Stimulated activated CD4-positive, alpha-beta T cell treated with anti-CD3 and anti-CD28 coated beads, Interleukin-12 subunit alpha, Interleukin-12 subunit beta, amount 100 ng/mL, for 4 hours (primary cell): ENCODE data around the gene CCDC69.
A peak's percentile ranks its signal among the peaks of the same experiment; 100 is the strongest.

Experiments
- DNase-seq: peaks from one replicate; pipeline ENCODE4 v3.0.0-alpha.2; 2020

The CCDC69 gene

DNA sequence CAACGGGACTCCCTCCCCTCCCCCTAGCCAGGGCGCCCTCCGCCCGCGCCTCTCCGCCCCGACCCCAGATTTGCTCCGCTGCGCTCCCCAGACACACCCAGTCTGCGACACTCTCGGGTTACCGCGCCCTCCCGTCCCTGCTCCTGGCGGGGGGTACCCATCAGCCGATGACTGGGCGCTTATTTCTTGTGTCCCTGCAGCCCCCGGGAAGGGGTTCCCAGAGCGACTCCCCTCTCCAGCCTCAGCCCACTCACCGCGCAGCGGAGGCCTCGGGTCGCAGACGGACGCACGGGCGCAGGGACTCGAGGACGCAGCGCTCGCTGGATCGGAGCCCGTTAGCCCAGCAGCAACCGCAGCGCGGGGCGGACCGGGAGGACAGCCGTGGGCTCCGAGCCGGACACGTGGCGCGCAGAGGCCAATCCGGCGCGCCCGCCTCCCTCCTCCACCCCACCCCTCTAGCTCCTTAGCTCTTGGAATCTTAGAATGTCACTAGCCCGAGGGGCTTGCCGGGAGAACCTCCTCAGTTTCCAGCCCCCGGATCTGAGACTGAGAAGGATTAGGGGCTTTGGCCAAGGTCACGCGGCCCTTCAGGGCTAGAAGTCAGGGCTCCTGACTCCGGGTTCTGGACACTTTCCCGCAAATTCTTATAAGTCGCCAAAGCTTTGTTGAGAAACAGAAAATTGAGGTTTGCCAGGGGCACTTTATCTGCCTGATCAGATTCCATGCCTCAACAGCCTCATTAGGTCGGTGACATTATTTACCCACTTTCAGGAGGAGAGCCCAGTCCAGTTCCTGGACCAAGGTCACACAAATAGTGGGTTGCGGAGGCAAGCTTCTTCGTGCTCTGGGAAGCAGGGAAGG, 66.2 kb downstream of the CCDC69 start, which contains the start of gene ANXA6:
TSS of gene ANXA6 (minus strand) at position 354 of the 861 bp plus-strand sequence. CDS start 9,878 bp downstream, outside the sequence.
- DNase-seq = peak; percentile 64

DNA sequence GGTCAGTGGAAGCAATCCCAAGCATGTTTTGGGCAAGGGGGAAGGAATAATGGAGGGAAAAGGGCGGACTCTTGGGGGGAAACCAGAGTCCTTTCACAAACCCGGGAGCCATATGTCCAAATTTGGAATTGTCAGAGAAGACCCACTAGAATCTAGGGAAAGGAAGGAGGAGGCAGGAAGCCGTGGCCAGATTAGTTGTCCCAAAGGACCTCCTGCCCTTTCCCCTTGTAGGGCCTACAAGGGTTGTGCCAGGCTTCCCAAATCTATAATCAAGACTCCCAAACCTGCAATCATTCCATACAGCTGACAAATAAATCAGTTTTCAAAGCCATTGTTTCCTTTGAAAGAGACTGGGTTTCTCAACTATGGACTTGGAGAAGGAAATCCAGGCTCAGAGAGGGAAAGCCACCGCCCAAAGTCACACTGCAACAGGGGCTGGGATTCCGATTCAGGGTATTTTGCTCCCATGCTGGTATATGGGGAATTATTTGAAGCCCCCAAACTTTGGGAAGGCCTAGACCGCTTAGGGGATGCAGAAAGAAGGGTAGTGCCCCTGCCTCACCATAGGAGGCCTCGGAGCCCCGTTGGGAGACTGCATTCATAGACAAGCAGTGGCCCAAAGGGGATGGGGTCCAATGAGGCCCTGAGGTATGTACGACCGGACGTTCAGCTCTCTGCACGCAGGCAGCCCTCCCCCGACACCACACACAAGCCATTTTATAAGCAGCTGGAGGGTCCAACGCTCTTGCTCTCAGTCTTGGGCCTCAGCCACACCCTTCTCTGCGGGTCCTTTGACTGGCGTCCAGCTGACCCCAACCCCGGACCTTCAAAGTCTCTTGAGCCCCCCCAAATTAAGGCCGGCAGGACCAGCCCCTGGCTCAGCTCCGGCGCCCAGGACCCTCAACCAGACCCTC, 67.1 kb downstream of the CCDC69 start:
- no peak for DNase-seq

GRCh38 chr5:151155775-151156506, 68.0 kb downstream of the CCDC69 start:
- DNase-seq = no peak

- peak; percentile 38 for DNase-seq
Measured at GRCh38 chr5:151154931-151155774, 68.7 kb downstream of the CCDC69 start.

- no peak for DNase-seq
Measured at GRCh38 chr5:151153766-151154272, 70.1 kb downstream of the CCDC69 start.

GRCh38 chr5:151153300-151153699, 70.6 kb downstream of the CCDC69 start:
- DNase-seq = no peak

- DNase-seq = no peak
Measured at GRCh38 chr5:151151793-151152192, 72.1 kb downstream of the CCDC69 start.

- DNase-seq = no peak
Measured at GRCh38 chr5:151151263-151151660, 72.6 kb downstream of the CCDC69 start.

- peak; percentile 38 for DNase-seq
Measured at GRCh38 chr5:151150471-151151262, 73.2 kb downstream of the CCDC69 start.

DNA sequence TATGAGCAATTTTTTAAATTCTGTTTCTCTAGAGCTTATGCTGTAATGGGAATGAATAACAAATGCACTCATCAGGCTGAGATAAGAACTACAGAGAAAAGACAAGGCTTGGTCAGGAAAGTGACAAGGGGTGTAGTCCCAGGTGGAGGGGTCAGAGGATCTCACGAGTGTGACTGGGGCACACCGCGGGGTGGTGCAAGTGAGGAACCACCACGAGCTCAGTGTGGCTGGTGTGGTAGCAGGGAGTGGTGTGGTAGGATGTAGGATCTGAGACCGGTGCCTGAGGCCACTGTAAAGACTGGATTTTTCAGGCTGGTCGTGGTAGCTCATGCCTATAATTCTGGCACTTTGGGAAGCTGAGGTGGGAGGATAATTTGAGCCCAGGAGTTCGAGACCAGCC, 75.3 kb downstream of the CCDC69 start:
- no peak for DNase-seq

GRCh38 chr5:151147033-151147432, 76.9 kb downstream of the CCDC69 start:
- DNase-seq = no peak

- DNase-seq = no peak
Measured at GRCh38 chr5:151146061-151146460, 77.8 kb downstream of the CCDC69 start.

DNA sequence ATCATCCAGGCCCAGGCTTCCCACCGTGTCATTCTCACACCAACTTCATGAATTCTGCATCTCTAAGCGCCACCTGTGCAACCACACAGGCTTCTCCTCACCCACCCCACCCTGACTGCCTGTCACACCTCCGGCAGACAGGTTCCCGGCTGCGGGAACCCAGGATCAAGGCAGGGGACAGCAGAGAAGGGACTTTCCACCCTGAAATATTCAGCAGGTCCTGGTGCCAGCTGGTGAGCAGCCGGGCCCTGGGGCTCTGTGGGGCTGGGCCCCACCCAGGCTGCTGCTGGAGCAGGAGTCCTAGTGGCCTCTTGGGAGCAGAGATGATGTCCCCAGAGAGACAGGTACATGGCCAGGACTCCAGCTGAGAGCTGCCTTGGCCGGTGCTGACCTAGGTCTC, 79.0 kb downstream of the CCDC69 start:
- no peak for DNase-seq

DNA sequence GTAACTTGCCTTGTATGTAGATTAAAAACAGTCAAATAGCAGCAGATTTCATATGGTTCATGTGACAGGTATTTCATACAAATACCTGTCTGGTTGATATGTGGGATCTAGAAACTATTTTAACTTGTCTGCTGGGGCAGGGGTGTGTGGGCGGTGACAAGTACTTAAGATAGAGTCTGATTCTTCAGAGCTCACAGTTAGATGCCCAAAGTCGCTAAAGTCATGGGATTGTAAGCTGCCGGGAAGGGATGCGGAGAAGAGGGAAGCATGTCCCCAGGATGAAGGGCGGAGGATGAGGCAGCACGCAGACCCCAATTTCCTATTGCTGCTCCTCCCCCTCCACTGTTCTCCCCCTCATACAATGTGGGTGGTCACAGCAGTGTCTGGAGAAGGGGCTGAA, 79.6 kb downstream of the CCDC69 start:
- no peak for DNase-seq

- DNase-seq = no peak
Measured at GRCh38 chr5:151143645-151144044, 80.2 kb downstream of the CCDC69 start.

GRCh38 chr5:151142933-151143332, 81.0 kb downstream of the CCDC69 start:
- DNase-seq = no peak

DNA sequence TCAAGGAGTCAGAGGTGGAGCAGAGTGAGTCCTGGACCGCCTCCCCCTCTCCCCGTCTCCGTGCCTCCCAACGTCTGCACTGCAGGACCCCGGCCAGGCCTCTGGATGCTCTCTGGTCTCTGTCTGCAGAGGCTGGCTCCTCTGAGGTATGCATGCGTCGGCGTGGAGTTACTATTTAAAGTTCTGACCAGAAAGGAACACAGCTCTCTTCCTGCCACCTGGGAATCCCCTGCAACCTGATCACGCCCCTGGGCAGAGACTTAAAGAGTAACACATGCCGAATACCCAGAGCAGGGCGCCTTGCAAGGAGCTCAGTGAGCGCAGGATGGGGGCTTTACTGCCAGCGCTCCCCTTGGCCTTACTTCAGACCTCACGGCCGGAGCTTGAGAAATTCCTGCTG, 82.4 kb downstream of the CCDC69 start:
- peak; percentile 53 for DNase-seq

DNA sequence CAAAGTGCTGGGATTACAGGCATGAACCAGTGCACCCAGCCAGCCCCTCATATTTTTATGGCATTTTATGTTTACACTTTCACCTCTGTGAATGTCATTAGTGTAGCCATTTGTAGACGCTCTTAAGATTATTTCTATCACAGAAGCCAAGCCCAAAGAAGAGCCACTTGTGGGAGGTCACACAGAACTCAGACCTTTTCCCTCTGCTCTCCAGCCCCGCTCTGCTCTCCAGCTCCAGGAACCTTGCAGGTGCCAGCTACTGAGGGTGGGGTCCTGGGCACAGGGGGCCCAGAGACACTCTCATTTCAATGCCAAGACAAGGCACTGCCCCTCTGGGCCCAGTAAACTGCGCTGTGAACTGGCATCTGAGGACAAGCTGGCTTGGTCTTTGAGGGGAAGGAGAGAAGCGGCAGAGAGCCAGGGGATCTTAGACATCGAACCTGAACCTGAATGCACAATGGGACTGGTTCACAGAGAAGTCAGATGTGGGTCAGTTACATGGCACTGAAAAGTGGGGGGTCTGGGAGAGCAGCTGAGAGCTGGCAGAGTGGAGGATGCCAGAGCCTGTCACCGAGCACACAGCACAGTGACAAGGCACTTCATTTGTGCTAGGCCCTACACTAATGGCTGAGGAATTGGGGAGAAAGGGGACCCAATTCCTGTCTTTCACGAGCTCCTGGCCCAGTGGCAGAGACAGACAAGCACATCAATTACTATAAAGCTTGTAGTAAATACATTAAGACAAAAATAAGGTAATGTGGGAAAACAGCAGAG, 83.0 kb downstream of the CCDC69 start:
- DNase-seq = no peak

DNA sequence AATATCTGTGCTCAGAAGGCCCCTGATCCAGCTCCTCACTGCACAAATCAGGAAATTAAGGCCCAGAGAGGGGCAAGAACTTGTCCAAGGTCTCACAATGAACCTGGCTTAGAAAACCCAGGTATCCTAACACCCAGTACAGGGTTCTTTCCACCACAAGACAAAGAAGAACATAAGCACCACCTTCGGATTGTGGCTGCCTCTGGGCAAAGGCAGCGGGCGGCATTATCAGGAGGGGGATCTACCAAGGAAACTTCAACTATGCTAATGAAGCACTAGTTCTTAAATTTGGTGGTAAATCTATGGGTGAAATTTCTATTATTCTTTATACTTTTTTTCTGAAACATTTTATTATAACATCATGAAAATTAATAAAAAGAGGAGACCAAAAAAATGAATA, 84.2 kb downstream of the CCDC69 start:
- no peak for DNase-seq

GRCh38 chr5:151139015-151139414, 84.9 kb downstream of the CCDC69 start:
- no peak for DNase-seq
